ENCODE results near the gene NBPF3.
"Not testable (repeated sequence)": the region's sequence is repeated elsewhere in the genome, so short reads cannot be mapped to it uniquely, and the experiment has no call there.

NBPF3 gene

DNA sequence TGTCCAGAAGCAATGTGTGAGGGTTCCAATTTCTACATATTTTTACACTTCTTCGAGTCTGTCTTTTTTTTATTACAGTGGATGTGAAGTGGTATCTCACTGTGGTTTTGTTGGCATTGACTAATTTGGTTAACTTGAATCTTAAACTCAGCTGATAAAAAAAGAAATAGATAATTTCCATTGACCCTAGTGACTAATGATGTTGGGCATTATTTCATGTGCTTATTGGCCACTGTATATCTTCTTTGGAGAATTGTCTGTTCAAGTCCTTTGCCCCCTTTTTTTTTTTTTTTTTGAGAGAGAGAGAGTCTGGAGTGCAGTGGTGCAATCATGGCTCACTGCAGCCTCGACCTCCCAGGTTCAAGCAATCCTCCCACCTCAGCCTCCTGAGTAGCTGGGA lies 33.3 kb upstream of the NBPF3 start:
- TF ChIP-seq CTCF (conservative IDR thresholded peaks at IDR 0.05; ENCODE audit: low read depth) = no peak
- no peak for DNase-seq (ENCODE audit: low spot score)
- H3K27ac ChIP-seq = no peak overlapping the region
- ChIA-PET POLR2A (ENCODE audit: low non-redundant PET) (no interaction called here), CTCF (no interaction called here)

- CTCF ChIA-PET; POLR2A ChIA-PET (ENCODE audit: low non-redundant PET): not testable (repeated sequence)
Observed at GRCh38 chr1:21409897-21410296, 30.0 kb upstream of the NBPF3 start.

GRCh38 chr1:21414015-21414414 lies 25.9 kb upstream of the NBPF3 start:
- H3K27ac ChIP-seq = no peak overlapping the region
- ChIA-PET POLR2A (ENCODE audit: low non-redundant PET) (no interaction called here), CTCF (no interaction called here)
- DNase-seq (ENCODE audit: low spot score) = no peak
- no peak for TF ChIP-seq CTCF (conservative IDR thresholded peaks at IDR 0.05; ENCODE audit: low read depth)

More at GRCh38 chr1:21409897-21410296, 30.0 kb upstream of the NBPF3 start:
- DNase-seq (ENCODE audit: low spot score); H3K27ac ChIP-seq: not testable (repeated sequence)

GRCh38 chr1:21420378-21420777 lies 19.6 kb upstream of the NBPF3 start:
- DNase-seq (ENCODE audit: low spot score); H3K27ac ChIP-seq; CTCF ChIA-PET; POLR2A ChIA-PET (ENCODE audit: low non-redundant PET): not testable (repeated sequence)

GRCh38 chr1:21421307-21421706 lies 18.6 kb upstream of the NBPF3 start:
- POLR2A ChIA-PET (ENCODE audit: low non-redundant PET); CTCF ChIA-PET: not testable (repeated sequence)

DNA sequence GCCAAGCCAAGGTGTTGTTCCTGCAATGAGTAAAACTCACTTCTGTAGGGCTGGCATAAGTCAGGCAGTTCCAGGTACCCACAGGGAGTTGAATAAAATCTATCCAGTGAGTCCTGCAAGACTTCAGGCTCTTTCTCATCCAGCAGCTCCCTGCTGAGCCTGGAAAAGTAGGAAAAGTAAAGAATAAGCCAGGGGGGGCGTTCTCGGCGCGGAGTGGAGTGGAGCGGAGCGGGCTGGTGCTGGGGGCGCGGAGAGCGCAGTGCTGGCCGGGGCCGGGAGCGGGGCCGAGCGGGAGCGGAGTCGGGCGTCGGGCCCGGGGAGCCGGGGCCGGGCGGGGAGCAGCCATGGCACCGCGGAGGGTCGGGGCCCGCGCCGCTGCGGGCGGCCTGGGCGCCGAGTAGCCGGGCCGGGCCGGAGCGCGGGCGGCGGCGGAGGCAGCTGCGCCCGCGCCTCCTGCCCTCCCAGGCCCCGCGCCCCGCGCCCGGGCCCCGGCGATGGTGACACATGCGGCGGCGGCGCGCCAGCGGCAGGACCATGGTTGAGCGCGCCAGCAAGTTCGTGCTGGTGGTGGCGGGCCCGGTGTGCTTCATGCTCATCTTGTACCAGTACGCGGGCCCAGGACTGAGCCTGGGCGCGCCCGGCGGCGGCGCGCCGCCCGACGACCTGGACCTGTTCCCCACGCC lies 12.0 kb upstream of the NBPF3 start:
- POLR2A ChIA-PET (ENCODE audit: low non-redundant PET); DNase-seq (ENCODE audit: low spot score); CTCF ChIA-PET; H3K27ac ChIP-seq: not testable (repeated sequence)

More at GRCh38 chr1:21421307-21421706, 18.6 kb upstream of the NBPF3 start:
- DNase-seq (ENCODE audit: low spot score); H3K27ac ChIP-seq: not testable (repeated sequence)

- H3K27ac ChIP-seq; DNase-seq (ENCODE audit: low spot score); CTCF ChIA-PET; POLR2A ChIA-PET (ENCODE audit: low non-redundant PET): not testable (repeated sequence)
Observed at GRCh38 chr1:21428481-21429073, 11.4 kb upstream of the NBPF3 start.

- DNase-seq (ENCODE audit: low spot score); POLR2A ChIA-PET (ENCODE audit: low non-redundant PET); H3K27ac ChIP-seq; CTCF ChIA-PET: not testable (repeated sequence)
Observed at GRCh38 chr1:21429210-21429609, 10.7 kb upstream of the NBPF3 start.

- DNase-seq (ENCODE audit: low spot score); POLR2A ChIA-PET (ENCODE audit: low non-redundant PET); H3K27ac ChIP-seq; CTCF ChIA-PET: not testable (repeated sequence)
Observed at GRCh38 chr1:21430875-21431274, 9.1 kb upstream of the NBPF3 start.

DNA sequence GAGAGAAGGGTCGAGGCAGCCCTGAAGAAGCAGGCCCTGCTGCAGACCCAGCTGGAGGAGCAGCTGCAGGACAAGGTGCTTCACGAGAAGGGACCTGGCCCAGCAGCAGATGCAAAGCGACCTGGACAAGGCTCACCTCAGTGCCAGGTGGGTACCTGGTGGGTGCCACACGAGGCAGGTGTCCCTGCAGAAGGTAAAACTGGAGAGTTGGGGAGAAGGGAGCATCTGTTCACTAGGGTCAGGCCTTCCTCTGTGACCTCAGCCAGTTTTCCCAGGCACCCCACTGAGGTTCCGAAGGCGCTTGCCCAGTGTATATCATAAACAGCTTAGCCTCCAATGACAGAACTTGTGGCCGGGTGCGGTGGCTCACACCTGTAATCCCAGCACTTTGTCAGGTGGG lies 5.5 kb upstream of the NBPF3 start:
- no peak overlapping the region for H3K27ac ChIP-seq
- POLR2A ChIA-PET (ENCODE audit: low non-redundant PET) = no interaction called here
- CTCF ChIA-PET = no interaction called here
- TF ChIP-seq CTCF (conservative IDR thresholded peaks at IDR 0.05; ENCODE audit: low read depth) = no peak
- DNase-seq (ENCODE audit: low spot score) = no peak
